ENCODE results near the gene PYURF.

GRCh38 chr4:88527787-88528186 lies 4.2 kb upstream of the PYURF start:
- TF ChIP-seq ELF4 (IDR thresholded peaks at IDR 0.05) (no peak), FOXA1 (IDR thresholded peaks at IDR 0.05) (no peak), HDGF (IDR thresholded peaks at IDR 0.05; ENCODE audit: borderline replicate concordance) (no peak), ARNT (IDR thresholded peaks at IDR 0.05) (no peak), SUZ12 (IDR thresholded peaks at IDR 0.05) (no peak), LEF1 (IDR thresholded peaks at IDR 0.05; ENCODE audit: borderline replicate concordance) (no peak), BHLHE40 (IDR thresholded peaks at IDR 0.05; ENCODE audit: borderline replicate concordance) (no peak), NFRKB (IDR thresholded peaks at IDR 0.05) (no peak), FOXM1 (IDR thresholded peaks at IDR 0.05; ENCODE audit: borderline replicate concordance) (no peak), SP1 (IDR thresholded peaks at IDR 0.05) (no peak), TARDBP (IDR thresholded peaks at IDR 0.05) (no peak)
- TF ChIP-seq, protein P1, sequence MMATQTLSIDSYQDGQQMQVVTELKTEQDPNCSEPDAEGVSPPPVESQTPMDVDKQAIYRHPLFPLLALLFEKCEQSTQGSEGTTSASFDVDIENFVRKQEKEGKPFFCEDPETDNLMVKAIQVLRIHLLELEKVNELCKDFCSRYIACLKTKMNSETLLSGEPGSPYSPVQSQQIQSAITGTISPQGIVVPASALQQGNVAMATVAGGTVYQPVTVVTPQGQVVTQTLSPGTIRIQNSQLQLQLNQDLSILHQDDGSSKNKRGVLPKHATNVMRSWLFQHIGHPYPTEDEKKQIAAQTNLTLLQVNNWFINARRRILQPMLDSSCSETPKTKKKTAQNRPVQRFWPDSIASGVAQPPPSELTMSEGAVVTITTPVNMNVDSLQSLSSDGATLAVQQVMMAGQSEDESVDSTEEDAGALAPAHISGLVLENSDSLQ (IDR thresholded peaks at IDR 0.05) = no peak
